DMS53 (cell line): ENCODE results near the gene LECT2.

Experiments used
- DNase-seq: peaks from one replicate; lab custom pipeline; 2025; lab: John Stamatoyannopoulos, UW

LECT2 gene

DNA sequence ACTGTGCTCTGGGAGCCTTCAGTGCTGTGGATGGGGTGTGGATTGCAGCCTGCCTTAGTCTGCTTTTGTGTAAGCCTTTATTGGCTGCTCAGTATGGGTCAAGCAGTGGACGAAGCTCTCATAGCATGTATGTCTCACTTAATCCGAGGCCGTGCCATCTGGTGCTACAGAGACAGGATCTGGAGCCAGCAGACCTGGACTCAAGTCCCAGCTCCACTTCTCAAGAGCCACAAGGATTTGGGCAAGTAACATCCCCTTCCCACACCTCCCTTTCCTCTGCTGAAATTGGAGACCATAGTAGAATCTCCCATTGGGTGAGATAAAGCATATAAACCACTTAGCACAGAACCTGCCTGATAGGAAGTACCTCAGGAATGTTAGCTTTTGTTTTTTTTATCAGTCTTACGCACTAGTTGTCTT is 23.4 kb upstream of the LECT2 start:
- DNase-seq = no peak

- peak; percentile 86 for DNase-seq
Observed at GRCh38 chr5:135977375-135977928, 22.7 kb upstream of the LECT2 start.

- DNase-seq = no peak
Observed at GRCh38 chr5:135976216-135976615, 21.4 kb upstream of the LECT2 start.

- DNase-seq = no peak
Observed at GRCh38 chr5:135975122-135975521, 20.3 kb upstream of the LECT2 start.

DNA sequence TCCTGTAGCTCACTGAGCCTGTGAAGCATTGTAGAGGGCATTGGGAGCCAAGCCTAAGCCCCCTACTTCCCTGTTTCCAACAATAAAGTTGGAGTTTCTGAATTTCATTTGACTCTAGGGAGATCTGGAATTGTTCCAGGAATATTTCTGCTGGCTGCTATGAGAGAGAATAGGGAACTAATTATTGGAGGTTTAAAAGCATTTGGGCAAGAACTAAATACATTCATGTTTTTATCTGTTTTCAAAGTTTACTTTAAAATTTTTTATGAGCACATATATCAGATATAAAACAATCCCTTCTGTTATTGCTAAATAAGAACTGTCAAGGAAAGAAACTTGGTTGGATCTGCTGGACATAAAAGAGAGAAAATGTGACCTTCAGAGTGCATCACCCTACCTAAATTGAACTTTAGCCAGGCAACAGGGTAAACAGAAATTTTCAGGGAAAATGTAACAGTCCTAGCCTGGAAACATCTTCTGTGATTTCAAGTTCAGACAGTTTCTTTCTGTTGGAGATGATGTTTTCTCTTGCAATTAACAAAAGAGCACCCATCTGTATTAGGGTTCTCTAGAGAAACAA is 19.3 kb upstream of the LECT2 start:
- DNase-seq = no peak

- no peak for DNase-seq
Observed at GRCh38 chr5:135973323-135974020, 18.7 kb upstream of the LECT2 start.

GRCh38 chr5:135971701-135972100 is 16.9 kb upstream of the LECT2 start:
- no peak for DNase-seq

GRCh38 chr5:135966790-135967189 is 12.0 kb upstream of the LECT2 start:
- no peak for DNase-seq

DNA sequence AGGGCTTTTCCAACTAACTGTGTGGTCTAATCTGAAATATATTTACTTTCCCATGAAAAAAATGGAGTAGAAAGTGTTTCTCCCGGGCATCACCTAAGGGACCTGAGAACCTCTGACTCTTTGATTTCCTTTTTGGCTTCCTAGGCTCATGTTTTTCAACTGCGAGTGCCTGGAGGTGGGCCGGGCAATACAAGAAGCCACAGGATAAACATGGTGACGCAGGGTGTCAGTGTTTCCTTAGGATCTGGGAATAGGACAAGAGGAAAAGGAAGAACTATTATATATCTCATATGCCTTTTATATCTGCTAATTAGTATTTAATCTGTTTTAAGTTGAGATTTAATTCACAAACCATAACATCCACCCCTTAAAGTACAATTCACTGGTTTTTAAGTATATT is 11.4 kb upstream of the LECT2 start:
- no peak for DNase-seq

DNA sequence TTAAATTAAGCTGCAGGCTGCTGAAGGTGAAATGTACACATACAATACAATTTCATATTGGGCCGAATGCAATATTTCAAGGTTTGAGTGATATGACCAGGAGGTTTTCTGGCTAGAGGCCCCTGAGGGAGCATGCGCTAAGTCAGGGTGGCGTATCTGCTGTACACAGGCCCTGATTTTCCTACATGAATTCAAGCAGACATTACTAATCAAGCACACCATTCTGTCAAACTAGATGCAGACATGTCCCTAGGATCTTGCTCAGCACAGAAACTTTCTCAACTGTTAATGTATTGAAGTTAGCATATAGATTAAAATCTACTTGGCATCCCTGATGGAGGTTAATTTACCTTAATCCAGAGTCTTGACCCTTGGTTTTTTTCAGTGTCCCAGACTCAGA is 10.7 kb upstream of the LECT2 start:
- no peak for DNase-seq

- DNase-seq = no peak
Observed at GRCh38 chr5:135964670-135965320, 10.0 kb upstream of the LECT2 start.

DNA sequence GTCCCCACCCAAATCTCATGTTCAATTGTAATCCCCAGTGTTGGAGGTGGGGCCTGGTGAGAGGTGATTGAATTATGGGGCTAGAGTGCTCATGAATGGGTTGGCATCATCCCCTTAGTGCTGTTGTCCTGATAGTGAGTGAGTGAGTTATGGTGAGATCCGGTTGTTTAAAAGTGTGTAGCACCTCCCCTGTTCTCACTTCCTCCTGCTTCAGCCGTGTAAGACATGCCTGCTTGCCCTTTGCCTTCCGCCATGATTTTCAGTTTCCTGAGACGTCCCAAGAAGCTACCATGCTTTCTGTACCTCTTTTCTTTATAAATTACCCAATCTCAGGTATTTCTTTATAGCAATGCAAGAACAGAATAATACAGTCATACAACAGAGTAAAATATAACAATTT is 742 bp upstream of the LECT2 start:
- DNase-seq = no peak

GRCh38 chr5:135953850-135954249 is 933 bp downstream of the LECT2 start:
- no peak for DNase-seq

DNA sequence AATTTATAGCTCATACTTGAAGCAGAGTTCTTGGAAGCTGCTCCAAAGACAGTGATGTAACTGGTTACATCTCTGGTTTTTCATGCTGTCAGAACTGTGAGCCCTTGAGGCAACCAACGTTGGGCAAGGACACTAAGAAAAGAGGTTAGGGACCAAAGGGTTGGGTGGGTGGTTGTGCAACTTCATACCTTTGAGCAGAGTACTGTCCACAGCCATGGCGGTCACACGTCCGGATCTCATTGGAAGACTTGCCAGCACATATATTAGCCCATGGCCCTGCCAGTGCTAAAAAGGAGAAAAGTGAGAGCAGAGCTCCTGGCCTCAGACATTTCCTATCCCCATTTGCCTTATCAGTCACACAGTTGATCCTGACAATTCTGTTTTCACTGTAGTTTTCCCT is 2.1 kb downstream of the LECT2 start:
- no peak for DNase-seq

DNA sequence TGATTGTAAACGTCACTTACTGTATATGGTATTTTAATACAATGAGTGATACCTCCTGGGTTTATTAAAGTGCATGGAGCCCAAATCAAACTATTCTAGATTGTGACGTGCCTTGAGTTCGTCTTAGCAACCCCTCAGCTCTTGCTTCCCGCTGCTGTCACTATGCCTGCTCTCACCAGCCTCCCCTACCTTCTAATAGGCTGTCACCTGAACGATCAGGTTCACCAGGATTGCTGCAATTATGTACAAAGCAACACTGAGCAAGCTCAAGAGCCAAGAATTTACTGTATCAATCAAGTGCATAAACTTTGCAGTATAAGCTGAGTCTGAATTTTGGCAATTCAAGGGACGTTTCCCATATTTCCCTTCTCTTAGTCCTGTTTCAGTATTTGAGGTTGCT is 3.0 kb downstream of the LECT2 start:
- DNase-seq = no peak

DNA sequence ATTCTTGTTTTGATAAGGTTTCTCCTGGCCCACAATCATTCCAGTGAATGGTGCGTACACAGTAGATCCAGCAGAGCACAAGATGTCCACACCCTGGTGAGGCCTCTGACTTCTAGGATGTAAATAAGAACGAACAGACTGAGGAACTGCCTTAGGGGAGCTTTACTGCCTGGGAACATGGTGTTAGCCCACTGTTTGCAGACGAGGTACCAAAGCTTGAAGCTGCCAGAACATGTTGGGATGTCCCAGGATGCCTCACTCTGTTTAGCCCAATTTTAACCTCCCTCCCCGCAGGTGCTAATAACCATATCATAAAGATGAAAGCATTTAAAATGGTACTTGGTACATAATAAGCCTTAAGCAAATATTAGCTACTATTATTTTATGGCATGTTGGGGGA is 3.5 kb downstream of the LECT2 start:
- no peak for DNase-seq

DNA sequence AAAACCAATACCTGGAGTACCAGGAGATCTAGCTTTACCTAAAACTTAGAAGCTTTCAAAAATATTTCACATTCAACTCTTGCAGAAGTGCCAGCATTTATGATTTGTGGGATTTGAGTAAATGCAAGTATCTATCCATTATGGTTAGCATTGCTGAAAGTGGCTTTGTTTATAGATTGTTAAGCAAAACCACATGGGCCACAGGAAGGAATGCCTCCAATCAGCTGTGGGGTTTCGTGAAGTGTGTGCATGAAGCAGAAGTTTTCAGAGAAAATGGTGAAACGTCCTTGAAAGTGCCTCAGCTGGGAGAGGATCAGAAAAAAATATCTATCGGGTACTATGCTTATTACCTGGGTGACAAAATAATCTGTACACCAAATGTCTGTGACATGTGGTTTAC is 4.2 kb downstream of the LECT2 start:
- no peak for DNase-seq

- peak; percentile 90 for DNase-seq
Observed at GRCh38 chr5:135944967-135945560, 9.7 kb downstream of the LECT2 start.

DNA sequence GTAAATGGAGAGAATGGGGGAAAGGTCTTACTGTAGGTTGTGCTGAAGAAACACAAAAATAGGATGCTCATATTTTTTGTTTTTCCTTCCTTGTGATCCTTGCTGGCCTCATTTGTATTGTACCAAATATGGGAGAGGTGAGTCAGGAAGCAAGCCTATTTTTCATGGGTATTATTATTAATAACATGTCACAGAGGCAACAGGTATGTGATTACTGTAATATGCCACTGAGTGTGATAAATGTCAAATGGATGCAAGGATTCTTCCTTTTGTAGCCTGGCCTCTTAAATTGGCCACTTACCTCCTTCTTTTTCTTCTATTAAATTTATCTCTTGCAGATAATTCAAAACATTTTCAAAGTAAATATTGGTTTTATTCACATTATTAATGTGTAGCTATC is 10.2 kb downstream of the LECT2 start:
- no peak for DNase-seq

DNA sequence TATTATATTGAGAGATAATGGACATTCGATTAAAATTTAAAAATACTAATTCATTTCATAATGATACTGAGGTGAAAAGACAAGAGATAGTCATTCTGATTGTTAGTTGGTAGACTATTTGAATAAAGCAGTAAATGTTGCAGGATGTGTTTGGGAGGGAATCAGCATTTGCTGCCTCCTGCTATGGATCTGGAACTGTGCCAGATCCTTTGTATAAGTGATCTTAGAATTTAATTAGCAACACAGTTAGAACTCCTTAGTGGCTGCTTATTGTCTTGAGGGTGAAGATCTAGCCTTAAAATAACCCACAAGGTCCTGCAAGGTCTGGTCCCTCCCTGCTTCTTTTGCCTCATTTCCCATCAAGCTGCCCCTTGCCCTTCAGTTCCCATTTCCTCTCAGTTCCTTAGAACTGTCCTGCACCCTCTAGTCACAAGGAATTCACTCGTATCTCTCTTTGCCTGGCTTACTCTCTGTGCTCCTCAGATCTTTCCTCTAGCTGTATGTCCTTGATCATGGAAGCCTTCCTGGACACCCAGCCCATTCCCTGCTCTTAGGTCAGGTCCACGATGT is 12.5 kb downstream of the LECT2 start:
- DNase-seq = no peak

GRCh38 chr5:135941711-135942110 is 13.1 kb downstream of the LECT2 start:
- no peak for DNase-seq

DNA sequence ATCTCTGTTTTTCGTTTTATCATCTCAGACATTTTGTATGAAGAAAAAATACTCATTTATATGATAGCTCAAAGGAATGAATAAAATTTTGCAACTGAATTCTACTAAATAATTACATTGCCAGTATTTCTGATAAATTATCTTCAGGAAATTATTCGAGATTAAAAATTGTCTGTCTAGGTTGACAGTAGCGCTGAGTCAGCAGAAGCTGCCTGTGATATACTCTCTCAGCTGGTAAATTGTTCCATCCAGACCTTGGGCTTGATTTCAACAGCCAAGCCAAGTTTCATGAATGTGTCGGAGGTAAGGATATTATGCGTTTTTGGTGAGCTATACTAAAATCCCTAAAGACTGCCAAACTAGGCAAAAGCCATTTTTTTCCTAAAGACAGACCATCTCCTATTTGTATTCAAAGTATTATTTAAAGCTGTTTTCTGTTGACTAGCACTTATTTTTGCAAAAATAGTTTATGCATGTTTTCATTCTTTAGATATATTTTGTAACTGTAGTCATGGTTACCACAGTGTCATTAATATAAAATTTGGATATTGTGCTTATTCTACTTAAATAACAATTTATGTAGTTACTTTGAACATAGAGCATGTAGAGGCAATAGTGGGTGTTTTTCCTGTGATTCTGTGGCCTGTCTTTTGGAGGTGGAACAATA is 17.4 kb downstream of the LECT2 start:
- no peak for DNase-seq
